Placental epithelial cell (primary cell): ENCODE measurements around the gene TBX19. TPM values are rescaled to one million over a fixed set of nuclear protein-coding genes. Genes with fewer than 3 reads are reported as not detected.

ENCODE experiments used
- small RNA-seq: library from RNA; depleted of rRNA; stranded (forward); fragments of <200 nt; gene quantifications from one replicate; pipeline ENCODE3, GENCODE V24; 2012
- total RNA-seq: library from RNA; depleted of rRNA; stranded (reverse); fragments of >200 nt; gene quantifications from 2 replicates; pipeline ENCODE4 v1.2.3, GENCODE V29; 2012

Gene TBX19
- 1.5 and 3.1 TPM in 2 replicates for total RNA-seq

GRCh38 chr1:168280296-168280927 is at the start of gene TBX19:
TSS of gene TBX19 (plus strand) at chr1:168280877. CDS start at chr1:168281091, 214 bp downstream.

Small RNAs within 50 kb of the gene (small RNA-seq; reads per million reads assigned to genes)
- not detected for gene RNU6-1310P

Other genes with a start within 250 kb of the TBX19 start
- 20.8 and 26.4 TPM in 2 replicates for gene GPR161, start 143.9 kb upstream of the TBX19 start, total RNA-seq
- 37.7 and 47.6 TPM in 2 replicates for gene TIPRL, start 101.9 kb upstream of the TBX19 start, total RNA-seq
- gene SFT2D2, start 54.9 kb upstream of the TBX19 start, total RNA-seq = 47.9 and 72.3 TPM in 2 replicates